Astrocyte of the cerebellum (primary cell): ENCODE data around the gene NPPA.

Experiments
- DNase-seq: peaks from one replicate; pipeline ENCODE4 v3.0.0-alpha.2; 2011; ENCODE audit warnings: low read depth
- H3K4me3 ChIP-seq: 2 replicates; pipeline ENCODE4 v1.5.1; 2011; ENCODE audit warnings: mild to moderate bottlenecking, low read depth, low read length, moderate library complexity
- CTCF ChIP-seq: IDR thresholded peaks from 2 replicates; pipeline ENCODE4 v1.5.1; 2012; ENCODE audit warnings: low read length, low read depth, moderate library complexity, mild to moderate bottlenecking; ENCODE audit errors: missing control alignments
- in situ Hi-C: cut with HindIII; loops from 2 replicates; pipeline ENCODE4 v1.10.0; 2017; ENCODE audit warnings: low sequenced_read_pairs

Gene NPPA

DNA sequence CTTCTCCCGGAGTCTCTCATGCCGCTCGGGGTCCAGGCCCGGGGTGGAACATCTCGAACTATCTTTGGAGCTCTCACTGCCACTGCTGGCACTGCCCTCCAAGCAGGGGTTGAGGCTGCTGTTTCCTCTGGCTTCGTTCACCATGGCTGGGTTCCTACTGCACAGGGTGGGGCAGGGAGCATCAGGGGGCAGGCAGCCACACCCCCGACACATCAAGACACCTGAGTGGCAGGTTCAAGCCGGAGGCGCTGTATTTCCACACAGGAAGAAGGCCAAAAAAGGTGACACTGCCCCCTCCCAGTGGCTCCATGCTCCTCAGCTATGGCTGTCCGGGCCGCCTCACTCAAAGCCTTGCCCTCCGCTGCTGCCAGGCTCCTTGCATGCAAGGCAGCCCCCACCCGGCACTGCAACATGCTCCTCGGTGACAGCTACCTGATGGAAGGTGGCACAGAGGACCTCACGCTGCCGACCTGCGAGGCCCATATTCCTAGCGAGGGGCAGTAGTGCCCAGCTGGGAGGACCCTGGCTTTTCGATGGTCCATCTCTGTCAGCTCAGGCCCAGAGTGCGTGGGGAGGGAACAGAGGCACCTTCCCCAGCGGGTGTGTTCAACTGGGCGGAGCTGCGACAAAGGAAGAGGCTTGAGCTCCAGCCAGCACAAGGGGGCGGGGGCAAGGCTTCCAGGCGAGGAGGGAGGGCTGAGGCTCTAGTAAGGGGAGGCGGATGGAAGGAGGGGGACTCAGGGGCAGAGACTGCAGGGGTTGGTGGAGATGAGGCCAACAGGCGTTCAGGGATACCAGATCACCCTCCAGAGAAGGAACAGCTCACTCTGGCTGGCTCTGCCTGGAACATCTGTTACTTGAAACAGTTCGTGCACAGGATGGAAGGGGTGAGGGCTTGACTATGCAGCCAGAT, 44.4 kb downstream of the NPPA start:
- TF ChIP-seq CTCF = no peak

DNA sequence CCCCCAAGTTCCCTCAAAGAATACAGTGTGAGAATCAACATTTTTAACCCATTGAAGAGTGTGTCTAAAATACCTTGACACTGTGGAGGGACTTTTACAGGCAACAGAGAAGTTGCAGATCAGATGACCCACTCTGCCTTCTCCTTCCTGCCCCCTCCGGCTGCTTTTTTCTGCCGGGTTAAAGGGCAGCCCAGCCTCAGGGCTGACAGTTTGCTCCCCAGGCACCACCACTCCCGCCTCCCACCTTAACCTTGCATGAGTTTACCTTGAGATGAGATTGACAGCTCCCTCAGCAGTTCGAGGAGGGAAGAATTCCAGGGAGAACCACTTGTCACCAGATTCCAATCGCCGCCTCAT, 45.0 kb downstream of the NPPA start:
- no peak for TF ChIP-seq CTCF
- peak overlapping the region; percentile 48 for H3K4me3 ChIP-seq
- in situ Hi-C loops = no loop called here
- no peak for DNase-seq

More for the DNA sequence above, 44.4 kb downstream of the NPPA start:
- peak overlapping the region; percentile 48 for H3K4me3 ChIP-seq
- peak; percentile 81 for DNase-seq
- in situ Hi-C loops = no loop called here

- no peak overlapping the region for H3K4me3 ChIP-seq
- no peak for TF ChIP-seq CTCF
- no peak for DNase-seq
- in situ Hi-C loops = no loop called here
These were observed 46.7 kb downstream of the NPPA start for GRCh38 chr1:11800756-11801433.

DNA sequence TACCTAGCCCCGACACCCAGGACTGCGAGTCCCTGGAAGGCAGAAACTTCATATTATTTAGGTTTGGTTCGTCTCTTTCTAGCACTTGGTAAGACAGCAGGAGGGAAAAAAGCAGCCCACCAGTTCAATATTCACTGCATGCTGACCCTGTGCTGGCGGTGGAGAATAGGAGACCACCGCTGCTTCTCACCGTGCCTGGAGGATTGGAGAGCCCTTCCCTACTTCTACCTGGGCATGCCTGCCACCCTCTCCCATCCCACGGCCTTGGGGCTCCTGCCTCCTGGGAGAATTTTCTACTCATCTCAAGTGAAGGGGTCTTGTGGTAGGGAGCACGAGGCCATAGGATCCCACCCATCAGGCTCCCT, 47.2 kb downstream of the NPPA start:
- in situ Hi-C loops = no loop called here

DNA sequence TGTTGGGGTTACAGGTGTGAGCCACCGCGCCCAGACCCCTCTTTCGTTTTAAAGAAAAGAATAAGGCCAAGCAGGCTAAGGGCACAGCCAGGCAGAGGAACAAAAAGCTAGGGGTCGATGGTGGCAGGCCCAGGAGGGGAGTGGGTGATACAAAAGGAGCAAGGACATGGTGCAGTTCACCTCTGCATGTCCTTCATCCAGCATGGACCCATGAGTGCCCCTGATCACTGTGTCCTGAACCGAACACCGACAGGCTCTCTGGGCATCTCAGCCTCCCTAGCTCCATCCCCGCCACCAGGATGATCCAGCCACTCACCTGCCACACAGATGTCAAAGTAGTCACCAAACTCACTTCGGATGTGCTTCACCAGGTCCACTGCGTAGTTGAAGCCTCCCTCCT, 47.7 kb downstream of the NPPA start:
- no peak for DNase-seq
- TF ChIP-seq CTCF = no peak
- H3K4me3 ChIP-seq = no peak overlapping the region
- in situ Hi-C loops = no loop called here

More for the DNA sequence above, 47.2 kb downstream of the NPPA start:
- H3K4me3 ChIP-seq = no peak overlapping the region
- DNase-seq = no peak
- no peak for TF ChIP-seq CTCF

DNA sequence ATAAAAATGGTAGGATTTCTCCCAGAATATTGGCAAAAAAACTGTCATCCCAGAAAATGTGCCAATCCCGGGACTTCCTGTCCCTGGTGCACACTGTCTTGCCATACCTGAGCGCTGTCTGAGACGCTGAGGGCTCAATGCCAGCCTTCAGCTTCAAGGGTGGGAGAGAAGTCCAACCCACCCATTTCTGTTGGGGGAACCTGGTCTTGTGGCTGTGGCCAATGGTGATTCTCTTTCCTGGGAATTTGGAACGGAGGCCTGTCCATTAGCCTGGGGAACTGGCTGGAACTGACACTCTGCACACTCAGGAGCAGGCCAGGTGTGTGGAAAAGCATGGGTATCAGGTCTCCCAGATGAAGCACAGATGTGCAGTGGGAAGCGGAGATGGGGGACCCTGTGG, 48.5 kb downstream of the NPPA start:
- no peak for TF ChIP-seq CTCF
- no peak overlapping the region for H3K4me3 ChIP-seq
- in situ Hi-C loops = no loop called here
- no peak for DNase-seq
